IMR-90 (cell line): ENCODE data around the gene METTL22. TPM values are rescaled to one million over a fixed set of nuclear protein-coding genes. Genes with fewer than 3 reads are reported as not detected.

ENCODE experiments used
- ATAC-seq: fragments of 200-7000 bp; cut with Tn5 transposase; 2 replicates; pipeline ENCODE4 v1.9.1; 2020; ENCODE audit warnings: low read depth, mild to moderate bottlenecking, moderate library complexity
- BruUV-seq: library from RNA; stranded (reverse); fragments of 400-500 nt; replicated peaks from 2 replicates; lab custom pipeline; 2021; lab: Mats Ljungman, UMichigan
- CTCF ChIA-PET: fragments of 300-600 bp; formaldehyde crosslinking; extraction: SDS; loops from one replicate; lab custom pipeline; 2021; ENCODE audit warnings: antibody characterized with exemption; lab: Yijun Ruan, JAX
- POLR2A ChIA-PET: fragments of 300-600 bp; sonication (Branson Sonifier 250); formaldehyde crosslinking; loops from one replicate; lab custom pipeline; 2022; ENCODE audit warnings: antibody characterized with exemption; ENCODE audit not compliant: unreplicated experiment; lab: Charles Lee
- DNase-seq: peaks from one replicate; pipeline ENCODE4 v3.0.0; 2013
- H2AFZ ChIP-seq: replicated peaks from 2 replicates; pipeline ENCODE3; 2013; ENCODE audit warnings: low read length, mild to moderate bottlenecking; ENCODE audit not compliant: poor library complexity
- H2AK5ac ChIP-seq: 2 replicates; pipeline ENCODE4 v1.6.1; 2013; ENCODE audit warnings: low read depth, low read length, inconsistent platforms
- H2AK9ac ChIP-seq: replicated peaks from 2 replicates; pipeline ENCODE3; 2013; ENCODE audit warnings: mild to moderate bottlenecking, low read depth, low read length, moderate library complexity; ENCODE audit not compliant: poor library complexity
- H2BK120ac ChIP-seq: 2 replicates; pipeline ENCODE4 v1.6.1; 2013; ENCODE audit warnings: low read depth, low read length, inconsistent platforms
- H2BK15ac ChIP-seq: 3 replicates; pipeline ENCODE4 v1.6.1; 2013; ENCODE audit warnings: low read depth, low read length, inconsistent platforms
- H2BK20ac ChIP-seq: 2 replicates; pipeline ENCODE4 v1.6.1; 2013; ENCODE audit warnings: low read depth, mild to moderate bottlenecking, inconsistent platforms, low read length, moderate library complexity
- H2BK5ac ChIP-seq: 2 replicates; pipeline ENCODE4 v1.6.1; 2013; ENCODE audit warnings: mild to moderate bottlenecking, low read depth, low read length, inconsistent platforms; ENCODE audit not compliant: poor library complexity, severe bottlenecking
- H3K14ac ChIP-seq: replicated peaks from 2 replicates; pipeline ENCODE4 v1.6.1; 2013; ENCODE audit warnings: low read depth, low read length, inconsistent platforms
- H3K18ac ChIP-seq: 2 replicates; pipeline ENCODE4 v1.6.1; 2013; ENCODE audit warnings: low read depth, low read length, control low read depth
- H3K23ac ChIP-seq: 2 replicates; pipeline ENCODE4 v1.6.1; 2013; ENCODE audit warnings: low read depth, low read length, inconsistent platforms
- H3K27ac ChIP-seq: 2 replicates; pipeline ENCODE4 v1.5.1; 2013; ENCODE audit warnings: mild to moderate bottlenecking, control low read depth, low read length; ENCODE audit not compliant: insufficient read depth
- H3K27me3 ChIP-seq: 2 replicates; pipeline ENCODE4 v1.6.1; 2013; ENCODE audit warnings: low read length; ENCODE audit not compliant: control insufficient read depth, insufficient read depth
- H3K36me3 ChIP-seq: 2 replicates; pipeline ENCODE4 v1.6.1; 2013; ENCODE audit warnings: low read length, mixed read lengths; ENCODE audit not compliant: control insufficient read depth, insufficient read depth
- H3K4ac ChIP-seq: 2 replicates; pipeline ENCODE4 v1.6.1; 2013; ENCODE audit warnings: low read depth, low read length, inconsistent platforms
- H3K4me1 ChIP-seq: 2 replicates; pipeline ENCODE4 v1.6.1; 2013; ENCODE audit warnings: low read length, mixed read lengths; ENCODE audit not compliant: control insufficient read depth, insufficient read depth
- H3K4me2 ChIP-seq: 2 replicates; pipeline ENCODE4 v1.6.1; 2013; ENCODE audit warnings: low read depth, mild to moderate bottlenecking, control low read depth, low read length, moderate library complexity
- H3K4me3 ChIP-seq: 2 replicates; pipeline ENCODE4 v1.5.1; 2013; ENCODE audit warnings: low read depth, mild to moderate bottlenecking, control low read depth, low read length, moderate library complexity; ENCODE audit not compliant: insufficient read depth
- H3K56ac ChIP-seq: 2 replicates; pipeline ENCODE4 v1.6.1; 2013; ENCODE audit warnings: low read length, inconsistent platforms; ENCODE audit not compliant: insufficient read depth; ENCODE audit errors: extremely low read depth
- H3K79me1 ChIP-seq, 2 experiments: 2 replicates each; pipeline ENCODE4 v1.6.1; 2013; ENCODE audit warnings: low read length in 2 of 2, inconsistent platforms in 1 of 2, low read depth in 1 of 2
- H3K9ac ChIP-seq: 2 replicates; pipeline ENCODE4 v1.6.1; 2013; ENCODE audit warnings: low read depth, low read length, control low read depth
- H3K9me1 ChIP-seq: 2 replicates; pipeline ENCODE4 v1.6.1; 2013; ENCODE audit warnings: low read length, inconsistent platforms; ENCODE audit not compliant: insufficient read depth
- H3K9me3 ChIP-seq: 2 replicates; pipeline ENCODE4 v1.6.1; 2013; ENCODE audit warnings: low read length; ENCODE audit not compliant: control insufficient read depth, insufficient read depth
- H4K20me1 ChIP-seq: 2 replicates; pipeline ENCODE4 v1.6.1; 2013; ENCODE audit warnings: low read length, inconsistent platforms; ENCODE audit not compliant: insufficient read depth
- H4K5ac ChIP-seq: 2 replicates; pipeline ENCODE4 v1.6.1; 2013; ENCODE audit warnings: mild to moderate bottlenecking, low read depth, low read length, control low read depth
- H4K8ac ChIP-seq, 2 experiments: 2 replicates each; pipeline ENCODE4 v1.6.1; 2013; ENCODE audit warnings: low read depth in 2 of 2, low read length in 2 of 2, control low read depth in 1 of 2, inconsistent platforms in 1 of 2
- H4K91ac ChIP-seq: 2 replicates; pipeline ENCODE4 v1.6.1; 2013; ENCODE audit warnings: low read depth, low read length, inconsistent platforms; ENCODE audit not compliant: insufficient read depth
- BHLHE40 ChIP-seq: fragments of 150-350 bp; IDR thresholded peaks from 2 replicates; pipeline ENCODE4 v1.6.1; 2016; ENCODE audit warnings: mild to moderate bottlenecking, low read depth, low read length
- CEBPB ChIP-seq: IDR thresholded peaks from 2 replicates; pipeline ENCODE4 v1.6.1; 2012; ENCODE audit warnings: low read depth, low read length, improper control_type of control experiment
- CHD1 ChIP-seq: IDR thresholded peaks from 2 replicates; pipeline ENCODE4 v1.6.1; 2012; ENCODE audit warnings: low read depth, low read length, improper control_type of control experiment
- FOS ChIP-seq: fragments of 150-350 bp; IDR thresholded peaks from 2 replicates; pipeline ENCODE4 v1.6.1; 2016; ENCODE audit warnings: low read depth, low read length
- MAFK ChIP-seq: IDR thresholded peaks from 2 replicates; pipeline ENCODE4 v1.6.1; 2012; ENCODE audit warnings: low read depth, low read length, improper control_type of control experiment
- MAZ ChIP-seq: IDR thresholded peaks from 2 replicates; pipeline ENCODE4 v1.6.1; 2012; ENCODE audit warnings: low read depth, mild to moderate bottlenecking, low read length, improper control_type of control experiment, moderate library complexity, borderline replicate concordance
- MXI1 ChIP-seq: IDR thresholded peaks from 2 replicates; pipeline ENCODE4 v1.6.1; 2012; ENCODE audit warnings: low read depth, mild to moderate bottlenecking, low read length, moderate library complexity, borderline replicate concordance
- NFE2L2 ChIP-seq: fragments of 150-350 bp; IDR thresholded peaks from 2 replicates; pipeline ENCODE4 v1.6.1; 2016; ENCODE audit warnings: low read depth, mild to moderate bottlenecking, low read length
- POLR2A ChIP-seq: IDR thresholded peaks from 2 replicates; pipeline ENCODE4 v1.6.1; 2012; ENCODE audit warnings: mild to moderate bottlenecking, low read depth, low read length
- WGBS, 2 experiments: methylation state at CpG; one replicate each; pipeline versions ENCODE4 v1.1.5 to v1.1.7; 2013; ENCODE audit warnings: missing lambda C conversion rate in 2 of 2; ENCODE audit not compliant: insufficient read length in 1 of 2; ENCODE audit errors: extremely low coverage in 2 of 2; 5-methylcytosine and 5-hydroxymethylcytosine counted together
- dilution Hi-C: fragments of 300-500 bp; cut with HindIII; formaldehyde crosslinking; loops from one replicate; pipeline ENCODE4 v1.14.3; 2018; ENCODE audit warnings: low sequenced_read_pairs; ENCODE audit not compliant: unreplicated experiment
- in situ Hi-C: fragments of 300-500 bp; cut with MboI; formaldehyde crosslinking; loops from 3 replicates; pipeline ENCODE4 v1.14.3; 2019; ENCODE audit warnings: low sequenced_read_pairs, inconsistent platforms, mixed read lengths
- intact Hi-C: fragments of 100-400 bp; cut with micrococcal nuclease; formaldehyde crosslinking; loops from 2 replicates; pipeline ENCODE4 v1.10.0; 2022
- polyA plus RNA-seq, 3 experiments: library from polyadenylated mRNA; depleted of rRNA; stranded (reverse); fragments of >200 nt; gene quantifications; 2 replicates each; pipeline ENCODE4 v1.2.3, GENCODE V29; 2012; ENCODE audit warnings: low replicate concordance in 1 of 3
- total RNA-seq: library from RNA; depleted of rRNA; stranded (reverse); fragments of >200 nt; gene quantifications from 2 replicates; pipeline ENCODE4 v1.2.3, GENCODE V29; 2012
- TF ChIP-seq, protein P1 (sequence below): fragments of 150-350 bp; IDR thresholded peaks from 2 replicates; pipeline ENCODE4 v1.6.1; 2016; ENCODE audit warnings: low read depth, mild to moderate bottlenecking, low read length, moderate library complexity, borderline replicate concordance
- TF ChIP-seq, protein P2 (sequence below): conservative IDR thresholded peaks from 2 replicates; pipeline ENCODE4 v1.5.1; 2012; ENCODE audit warnings: mild to moderate bottlenecking, low read depth, low read length, improper control_type of control experiment

METTL22 gene
- total and polyA plus RNA-seq, 2 of the 4 experiments (the other 2 are of a cell fraction): 27.2 to 51.2 TPM

DNA sequence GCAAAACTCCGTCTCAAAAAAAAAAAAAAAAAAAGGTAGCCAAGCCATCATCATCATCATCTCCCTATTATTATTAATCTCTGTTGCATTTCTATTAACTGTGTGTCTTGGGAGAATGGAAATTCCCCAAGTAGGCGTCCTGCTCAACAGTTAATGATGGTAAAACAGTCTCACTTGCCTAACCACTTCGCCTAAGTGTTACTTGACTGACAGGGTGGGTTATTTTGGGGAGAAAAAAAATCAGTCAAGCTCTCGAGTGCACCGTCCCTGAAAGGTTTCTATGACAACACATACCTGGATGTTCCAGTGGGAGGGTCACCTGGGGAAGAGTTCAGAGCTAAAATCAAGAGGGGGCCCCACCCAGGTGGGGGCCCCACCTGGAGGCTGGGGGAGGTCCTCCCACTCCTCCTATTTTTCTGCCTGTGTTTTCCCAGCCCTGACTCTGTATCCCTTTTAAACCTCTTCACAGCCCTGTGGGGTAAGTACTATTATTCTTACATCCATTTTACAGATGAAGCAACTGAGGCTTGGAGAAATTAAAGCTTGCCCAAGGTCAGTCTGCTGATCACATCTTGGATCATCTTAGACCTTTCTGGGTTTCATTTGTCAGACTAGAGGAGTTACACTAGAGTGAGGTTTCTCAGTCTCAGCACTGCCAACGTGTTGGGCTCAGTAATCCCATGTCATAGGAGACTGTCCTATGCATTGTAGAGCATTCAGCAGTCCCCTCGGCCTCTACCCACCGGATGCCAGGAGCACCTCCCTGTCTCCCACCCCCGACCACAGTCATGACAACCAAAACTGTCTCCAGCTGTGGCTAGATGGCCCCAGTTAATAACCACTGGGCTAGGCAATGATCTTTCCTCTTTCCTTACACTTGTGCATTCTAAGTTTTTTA lies 41.9 kb downstream of the METTL22 start (continued):
- TF ChIP-seq, protein P1, sequence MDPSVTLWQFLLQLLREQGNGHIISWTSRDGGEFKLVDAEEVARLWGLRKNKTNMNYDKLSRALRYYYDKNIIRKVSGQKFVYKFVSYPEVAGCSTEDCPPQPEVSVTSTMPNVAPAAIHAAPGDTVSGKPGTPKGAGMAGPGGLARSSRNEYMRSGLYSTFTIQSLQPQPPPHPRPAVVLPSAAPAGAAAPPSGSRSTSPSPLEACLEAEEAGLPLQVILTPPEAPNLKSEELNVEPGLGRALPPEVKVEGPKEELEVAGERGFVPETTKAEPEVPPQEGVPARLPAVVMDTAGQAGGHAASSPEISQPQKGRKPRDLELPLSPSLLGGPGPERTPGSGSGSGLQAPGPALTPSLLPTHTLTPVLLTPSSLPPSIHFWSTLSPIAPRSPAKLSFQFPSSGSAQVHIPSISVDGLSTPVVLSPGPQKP: no peak

DNA sequence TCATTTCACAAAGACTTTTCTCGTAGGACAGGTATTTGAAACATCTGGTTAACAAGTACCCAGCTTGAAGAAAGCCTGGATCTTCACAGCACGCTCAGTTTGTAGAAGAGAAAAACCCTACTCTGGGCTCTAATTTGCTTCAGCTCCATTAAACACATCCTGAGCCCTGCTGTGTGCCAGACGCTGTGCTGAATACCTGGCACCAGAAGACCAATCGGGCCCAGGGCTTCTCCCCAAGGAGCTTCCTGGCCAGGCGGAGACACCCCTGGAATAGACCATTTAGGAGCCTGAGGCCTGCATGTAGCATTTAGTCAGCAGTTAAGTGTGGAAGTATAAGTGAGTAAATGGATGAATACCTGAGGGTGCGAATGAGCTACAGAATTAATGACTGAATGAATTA lies 44.0 kb downstream of the METTL22 start:
- Histone ChIP-seq H2BK5ac (no peak overlapping the region), H2AK5ac (no peak overlapping the region), H3K4me3 (no peak overlapping the region), H3K79me1 (no peaks in the 10 kb centered on the region), H4K8ac (no peak overlapping the region), H3K27ac (no peak overlapping the region), H3K36me3 (no peaks in the 10 kb centered on the region), H3K4me2 (no peak overlapping the region), H2BK15ac (no peak overlapping the region), H3K23ac (no peak overlapping the region), H2BK20ac (no peak overlapping the region), H3K18ac (no peak overlapping the region), H2AFZ (no peak overlapping the region), H3K27me3 (no peaks in the 10 kb centered on the region; the same call in none of the 2 replicates), H3K4me1 (no peaks in the 10 kb centered on the region), H2BK120ac (no peak overlapping the region), H3K9me1 (no peaks in the 10 kb centered on the region), H4K5ac (no peak overlapping the region), H3K14ac (no peak overlapping the region), H4K91ac (no peak overlapping the region), H3K56ac (no peak overlapping the region), H3K4ac (no peak overlapping the region), H3K9ac (no peak overlapping the region), H4K20me1 (no peaks in the 10 kb centered on the region), H3K9me3 (no peaks in the 10 kb centered on the region), H2AK9ac (no peak overlapping the region)
- intact Hi-C loops: no loop called here
- ChIA-PET CTCF (interaction anchor here (1.0 to 3.1 kb wide), 2 partner anchors 126 to 132 kb away, joined by 3 to 8 read pairs; partner anchors contain the start of genes PMM2 and TMEM186), POLR2A (no interaction called here)
- dilution Hi-C loops: no loop called here
- WGBS, 2 experiments: 100% methylated on average over 1 of the region's 6 CpGs; no CpG with 5 or more reads in 1 of the 2 experiments
- DNase-seq (no peak), ATAC-seq (no peak)
- in situ Hi-C loops: loop anchor here (5.0 to 25.0 kb wide), 3 partner anchors 127 to 472 kb away; no protein-coding TSS in a partner anchor
- no TSS peak for BruUV-seq
- TF ChIP-seq MAZ (no peak), BHLHE40 (no peak), POLR2A (no peak), NFE2L2 (no peak), CEBPB (no peak), FOS (no peak), MAFK (no peak), MXI1 (no peak), CHD1 (no peak)
- TF ChIP-seq, protein P2, sequence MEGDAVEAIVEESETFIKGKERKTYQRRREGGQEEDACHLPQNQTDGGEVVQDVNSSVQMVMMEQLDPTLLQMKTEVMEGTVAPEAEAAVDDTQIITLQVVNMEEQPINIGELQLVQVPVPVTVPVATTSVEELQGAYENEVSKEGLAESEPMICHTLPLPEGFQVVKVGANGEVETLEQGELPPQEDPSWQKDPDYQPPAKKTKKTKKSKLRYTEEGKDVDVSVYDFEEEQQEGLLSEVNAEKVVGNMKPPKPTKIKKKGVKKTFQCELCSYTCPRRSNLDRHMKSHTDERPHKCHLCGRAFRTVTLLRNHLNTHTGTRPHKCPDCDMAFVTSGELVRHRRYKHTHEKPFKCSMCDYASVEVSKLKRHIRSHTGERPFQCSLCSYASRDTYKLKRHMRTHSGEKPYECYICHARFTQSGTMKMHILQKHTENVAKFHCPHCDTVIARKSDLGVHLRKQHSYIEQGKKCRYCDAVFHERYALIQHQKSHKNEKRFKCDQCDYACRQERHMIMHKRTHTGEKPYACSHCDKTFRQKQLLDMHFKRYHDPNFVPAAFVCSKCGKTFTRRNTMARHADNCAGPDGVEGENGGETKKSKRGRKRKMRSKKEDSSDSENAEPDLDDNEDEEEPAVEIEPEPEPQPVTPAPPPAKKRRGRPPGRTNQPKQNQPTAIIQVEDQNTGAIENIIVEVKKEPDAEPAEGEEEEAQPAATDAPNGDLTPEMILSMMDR: no peak
- TF ChIP-seq, protein P1: no peak
